GM12872 (cell line): Measurements from ENCODE around the gene TAP1.

Experiments
- CTCF ChIP-seq: IDR thresholded peaks from 3 replicates; pipeline ENCODE4 v1.5.1; 2011; ENCODE audit warnings: low read depth, mild to moderate bottlenecking, low read length, moderate library complexity; ENCODE audit not compliant: insufficient read depth

The TAP1 gene

GRCh38 chr6:32886681-32887383, 33.3 kb upstream of the TAP1 start:
- TF ChIP-seq CTCF: no peak

GRCh38 chr6:32885698-32886286, 32.3 kb upstream of the TAP1 start:
- TF ChIP-seq CTCF: peak; percentile 43; the same call in 1 of the 3 replicates

GRCh38 chr6:32883789-32884188, 30.3 kb upstream of the TAP1 start:
- no peak for TF ChIP-seq CTCF

- TF ChIP-seq CTCF: no peak
Observed at GRCh38 chr6:32882879-32883250, 29.4 kb upstream of the TAP1 start.

- TF ChIP-seq CTCF: no peak
Observed at GRCh38 chr6:32879691-32880090, 26.2 kb upstream of the TAP1 start.

GRCh38 chr6:32876603-32877002, 23.1 kb upstream of the TAP1 start:
- no peak for TF ChIP-seq CTCF

- peak; percentile 71 for TF ChIP-seq CTCF
Observed at GRCh38 chr6:32868257-32868788, 14.8 kb upstream of the TAP1 start.
